Measurements from ENCODE around the gene TNFRSF19.

- TF ChIP-seq TAF1 (IDR thresholded peaks at IDR 0.05; ENCODE audit: low read depth, low read length) (no peak), POLR2A (IDR thresholded peaks at IDR 0.05; ENCODE audit: low read depth, low read length) (no peak), POLR2AphosphoS5 (IDR thresholded peaks at IDR 0.05; ENCODE audit: low read depth, low read length) (no peak), POU2F2 (IDR thresholded peaks at IDR 0.05; ENCODE audit: low read depth, low read length) (no peak), SPI1 (IDR thresholded peaks at IDR 0.05; ENCODE audit: low read depth, low read length) (no peak), PAX5 (IDR thresholded peaks at IDR 0.05; ENCODE audit: insufficient read depth, low read length, severe bottlenecking) (no peak)
These were observed 6.9 kb upstream of the TNFRSF19 start for GRCh38 chr13:23563085-23563845.
